Sigmoid colon (tissue), 4 donors: Measurements from ENCODE around the gene OR5A2.

ENCODE experiments used
- POLR2AphosphoS5 ChIP-seq, 4 donors: sonication (generic); formaldehyde crosslinking; IDR thresholded peaks; one replicate each; pipeline ENCODE4 v1.6.1; 2017; ENCODE audit warnings: antibody characterized with exemption in 4 of 4
- TF ChIP-seq, protein P1 (sequence below), 4 experiments: fragments of 450-650 bp in 3 of 4; fragments of 200-600 bp in 1 of 4; IDR thresholded peaks; one replicate each; pipeline ENCODE4 v1.5.1; 2016 to 2019; ENCODE audit warnings: antibody characterized with exemption in 4 of 4, mild to moderate bottlenecking in 3 of 4, moderate library complexity in 2 of 4

- TF ChIP-seq, protein P1, sequence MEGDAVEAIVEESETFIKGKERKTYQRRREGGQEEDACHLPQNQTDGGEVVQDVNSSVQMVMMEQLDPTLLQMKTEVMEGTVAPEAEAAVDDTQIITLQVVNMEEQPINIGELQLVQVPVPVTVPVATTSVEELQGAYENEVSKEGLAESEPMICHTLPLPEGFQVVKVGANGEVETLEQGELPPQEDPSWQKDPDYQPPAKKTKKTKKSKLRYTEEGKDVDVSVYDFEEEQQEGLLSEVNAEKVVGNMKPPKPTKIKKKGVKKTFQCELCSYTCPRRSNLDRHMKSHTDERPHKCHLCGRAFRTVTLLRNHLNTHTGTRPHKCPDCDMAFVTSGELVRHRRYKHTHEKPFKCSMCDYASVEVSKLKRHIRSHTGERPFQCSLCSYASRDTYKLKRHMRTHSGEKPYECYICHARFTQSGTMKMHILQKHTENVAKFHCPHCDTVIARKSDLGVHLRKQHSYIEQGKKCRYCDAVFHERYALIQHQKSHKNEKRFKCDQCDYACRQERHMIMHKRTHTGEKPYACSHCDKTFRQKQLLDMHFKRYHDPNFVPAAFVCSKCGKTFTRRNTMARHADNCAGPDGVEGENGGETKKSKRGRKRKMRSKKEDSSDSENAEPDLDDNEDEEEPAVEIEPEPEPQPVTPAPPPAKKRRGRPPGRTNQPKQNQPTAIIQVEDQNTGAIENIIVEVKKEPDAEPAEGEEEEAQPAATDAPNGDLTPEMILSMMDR (IDR thresholded peaks at IDR 0.05) = no peak
- no peak for TF ChIP-seq POLR2AphosphoS5 (IDR thresholded peaks at IDR 0.05)
Measured at GRCh38 chr11:59368238-59369022, 57.8 kb downstream of the OR5A2 start.
